Hematopoietic multipotent progenitor cell treated with erythropoietin and hydrocortisone succinate and interleukin-3 and kit ligand, for 15 days (in vitro differentiated cells): ENCODE measurements around the gene ABCF3.

ENCODE experiments used
- DNase-seq: peaks from one replicate; pipeline ENCODE4 v3.0.0-alpha.2; 2015; ENCODE audit warnings: low spot score

The ABCF3 gene

GRCh38 chr3:184167786-184168185 is 18.2 kb upstream of the ABCF3 start:
- no peak for DNase-seq

GRCh38 chr3:184168363-184169120 is 17.5 kb upstream of the ABCF3 start:
- DNase-seq: no peak

GRCh38 chr3:184169896-184170875 is 15.8 kb upstream of the ABCF3 start:
- no peak for DNase-seq

GRCh38 chr3:184171562-184171961 is 14.4 kb upstream of the ABCF3 start:
- DNase-seq: no peak

GRCh38 chr3:184172681-184173373 is 13.2 kb upstream of the ABCF3 start:
- DNase-seq: no peak

- no peak for DNase-seq
Observed at GRCh38 chr3:184173374-184173722, 12.7 kb upstream of the ABCF3 start.

- DNase-seq: no peak
Observed at GRCh38 chr3:184174284-184174645, 11.7 kb upstream of the ABCF3 start.

GRCh38 chr3:184174646-184175492 is 11.1 kb upstream of the ABCF3 start, which contains the start of gene AP2M1:
Gene AP2M1, plus strand, starts transcription at chr3:184174855. Its CDS starts 2,139 bp downstream, at chr3:184176994.
- DNase-seq: peak; percentile 99

GRCh38 chr3:184175506-184175905 is 10.5 kb upstream of the ABCF3 start:
- no peak for DNase-seq

GRCh38 chr3:184175981-184176376 is 10.0 kb upstream of the ABCF3 start:
- no peak for DNase-seq

- DNase-seq: peak; percentile 33
Observed at GRCh38 chr3:184176377-184177330, 9.3 kb upstream of the ABCF3 start.

- no peak for DNase-seq
Observed at GRCh38 chr3:184177331-184177731, 8.7 kb upstream of the ABCF3 start.

GRCh38 chr3:184177767-184178306 is 8.2 kb upstream of the ABCF3 start:
- no peak for DNase-seq

GRCh38 chr3:184178521-184179138 is 7.4 kb upstream of the ABCF3 start:
- no peak for DNase-seq

GRCh38 chr3:184180165-184180564 is 5.8 kb upstream of the ABCF3 start:
- DNase-seq: no peak

- no peak for DNase-seq
Observed at GRCh38 chr3:184181596-184181995, 4.4 kb upstream of the ABCF3 start.

- no peak for DNase-seq
Observed at GRCh38 chr3:184183679-184184078, 2.3 kb upstream of the ABCF3 start.

GRCh38 chr3:184184546-184185230 is 1.3 kb upstream of the ABCF3 start:
- DNase-seq: peak; percentile 48
